Endothelial cell (in vitro differentiated cells): ENCODE results near the gene LENG9. TPM values are rescaled to one million over a fixed set of nuclear protein-coding genes. Genes with fewer than 3 reads are reported as not detected.

Experiments used
- DNase-seq: peaks from one replicate; pipeline ENCODE4 v3.0.0; 2021; ENCODE audit warnings: low spot score
- H3K27ac Mint-ChIP-seq: one replicate; pipeline ENCODE4 v1.8.0; 2021; ENCODE audit warnings: mixed read lengths, inconsistent platforms; ENCODE audit not compliant: unreplicated experiment
- H3K27me3 Mint-ChIP-seq: one replicate; pipeline ENCODE4 v1.8.0; 2021; ENCODE audit warnings: mild to moderate bottlenecking, moderate library complexity, mixed read lengths, inconsistent platforms; ENCODE audit not compliant: unreplicated experiment
- H3K36me3 Mint-ChIP-seq: one replicate; pipeline ENCODE4 v1.8.0; 2021; ENCODE audit warnings: mild to moderate bottlenecking, low read depth, mixed read lengths, inconsistent platforms; ENCODE audit not compliant: unreplicated experiment
- H3K4me1 Mint-ChIP-seq: one replicate; pipeline ENCODE4 v1.8.0; 2021; ENCODE audit warnings: mild to moderate bottlenecking, mixed read lengths, inconsistent platforms; ENCODE audit not compliant: unreplicated experiment
- H3K4me3 Mint-ChIP-seq: one replicate; pipeline ENCODE4 v1.8.0; 2021; ENCODE audit warnings: mild to moderate bottlenecking, mixed read lengths, inconsistent platforms; ENCODE audit not compliant: unreplicated experiment
- H3K9me3 Mint-ChIP-seq: one replicate; pipeline ENCODE4 v1.8.0; 2021; ENCODE audit warnings: mixed read lengths, inconsistent platforms; ENCODE audit not compliant: unreplicated experiment
- total RNA-seq: library from RNA; stranded (reverse); fragmentation: NEBNext Ultra II Directional; extraction: Animal tissue kit (Norgen Biotek cat#: 25700); gene quantifications from one replicate; pipeline ENCODE4 v1.2.1, GENCODE V29; 2021; ENCODE audit not compliant: unreplicated experiment
- TF ChIP-seq, protein P1 (sequence below): fragments of 200-600 bp; sonication (generic); IDR thresholded peaks from one replicate; pipeline ENCODE4 v1.5.0; 2021; ENCODE audit warnings: antibody characterized with exemption; ENCODE audit not compliant: unreplicated experiment

The LENG9 gene
- total RNA-seq, 1 donor from 2014 or later, result 3.4 TPM

DNA sequence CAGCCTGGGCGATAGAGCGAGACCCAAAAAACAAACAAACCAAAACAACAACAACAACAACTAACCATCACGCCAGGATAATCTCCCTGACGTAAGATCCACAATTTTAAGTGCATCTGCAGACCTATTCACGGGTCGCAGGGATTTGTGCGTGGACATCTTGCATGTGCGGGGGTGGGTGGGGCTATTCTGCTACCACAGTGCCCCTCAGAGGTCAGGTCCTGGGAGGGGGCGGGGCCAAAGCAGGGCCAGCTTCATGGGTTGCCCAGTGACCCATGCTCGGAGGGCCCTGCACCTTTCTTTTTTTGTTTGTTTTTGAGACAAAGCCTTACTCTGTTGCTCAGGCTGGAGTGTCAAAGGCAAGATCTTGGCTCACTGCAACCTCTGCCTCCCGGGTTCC is 12.1 kb upstream of the LENG9 start:
- Mint-ChIP-seq H3K36me3 (no peaks in the 10 kb centered on the region), H3K27me3 (peaks cover 3% of the 10 kb centered on the region), H3K4me1 (peaks cover 6% of the 10 kb centered on the region), H3K9me3 (no peaks in the 10 kb centered on the region), H3K27ac (no peak overlapping the region), H3K4me3 (no peak overlapping the region)
- DNase-seq, result no peak
- TF ChIP-seq, protein P1, sequence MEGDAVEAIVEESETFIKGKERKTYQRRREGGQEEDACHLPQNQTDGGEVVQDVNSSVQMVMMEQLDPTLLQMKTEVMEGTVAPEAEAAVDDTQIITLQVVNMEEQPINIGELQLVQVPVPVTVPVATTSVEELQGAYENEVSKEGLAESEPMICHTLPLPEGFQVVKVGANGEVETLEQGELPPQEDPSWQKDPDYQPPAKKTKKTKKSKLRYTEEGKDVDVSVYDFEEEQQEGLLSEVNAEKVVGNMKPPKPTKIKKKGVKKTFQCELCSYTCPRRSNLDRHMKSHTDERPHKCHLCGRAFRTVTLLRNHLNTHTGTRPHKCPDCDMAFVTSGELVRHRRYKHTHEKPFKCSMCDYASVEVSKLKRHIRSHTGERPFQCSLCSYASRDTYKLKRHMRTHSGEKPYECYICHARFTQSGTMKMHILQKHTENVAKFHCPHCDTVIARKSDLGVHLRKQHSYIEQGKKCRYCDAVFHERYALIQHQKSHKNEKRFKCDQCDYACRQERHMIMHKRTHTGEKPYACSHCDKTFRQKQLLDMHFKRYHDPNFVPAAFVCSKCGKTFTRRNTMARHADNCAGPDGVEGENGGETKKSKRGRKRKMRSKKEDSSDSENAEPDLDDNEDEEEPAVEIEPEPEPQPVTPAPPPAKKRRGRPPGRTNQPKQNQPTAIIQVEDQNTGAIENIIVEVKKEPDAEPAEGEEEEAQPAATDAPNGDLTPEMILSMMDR, result no peak

DNA sequence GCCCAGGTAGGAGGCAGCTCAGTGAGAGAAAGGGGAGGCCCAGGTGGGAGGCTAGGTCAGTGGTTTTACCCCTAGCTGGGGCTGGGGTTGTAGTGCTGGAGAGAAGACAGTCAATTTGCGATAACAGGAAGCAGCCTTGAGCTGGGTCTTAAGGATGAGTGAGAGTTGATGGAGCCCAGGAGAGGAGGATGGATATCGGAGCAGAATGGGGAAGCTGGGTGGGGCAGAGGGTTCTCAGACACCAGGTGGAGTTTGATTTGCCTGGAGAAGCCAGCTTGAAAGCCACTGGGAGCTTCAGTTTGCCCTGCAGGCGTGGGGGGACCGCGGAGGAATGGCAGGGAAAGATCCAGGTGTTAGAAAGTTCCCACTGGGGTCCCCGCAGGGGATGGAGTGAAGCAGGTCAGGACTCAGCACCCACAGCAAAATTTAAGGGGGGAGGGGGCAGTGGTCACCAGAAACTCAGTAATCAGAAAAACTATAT is 10.4 kb upstream of the LENG9 start:
- no peak for DNase-seq
- H3K4me3 Mint-ChIP-seq, result no peak overlapping the region
- H3K36me3 Mint-ChIP-seq, result no peaks in the 10 kb centered on the region
- H3K27me3 Mint-ChIP-seq, result peaks cover 7% of the 10 kb centered on the region
- H3K4me1 Mint-ChIP-seq, result peaks cover 14% of the 10 kb centered on the region
- TF ChIP-seq, protein P1, result no peak
- H3K27ac Mint-ChIP-seq, result no peak overlapping the region
- H3K9me3 Mint-ChIP-seq, result no peaks in the 10 kb centered on the region

DNA sequence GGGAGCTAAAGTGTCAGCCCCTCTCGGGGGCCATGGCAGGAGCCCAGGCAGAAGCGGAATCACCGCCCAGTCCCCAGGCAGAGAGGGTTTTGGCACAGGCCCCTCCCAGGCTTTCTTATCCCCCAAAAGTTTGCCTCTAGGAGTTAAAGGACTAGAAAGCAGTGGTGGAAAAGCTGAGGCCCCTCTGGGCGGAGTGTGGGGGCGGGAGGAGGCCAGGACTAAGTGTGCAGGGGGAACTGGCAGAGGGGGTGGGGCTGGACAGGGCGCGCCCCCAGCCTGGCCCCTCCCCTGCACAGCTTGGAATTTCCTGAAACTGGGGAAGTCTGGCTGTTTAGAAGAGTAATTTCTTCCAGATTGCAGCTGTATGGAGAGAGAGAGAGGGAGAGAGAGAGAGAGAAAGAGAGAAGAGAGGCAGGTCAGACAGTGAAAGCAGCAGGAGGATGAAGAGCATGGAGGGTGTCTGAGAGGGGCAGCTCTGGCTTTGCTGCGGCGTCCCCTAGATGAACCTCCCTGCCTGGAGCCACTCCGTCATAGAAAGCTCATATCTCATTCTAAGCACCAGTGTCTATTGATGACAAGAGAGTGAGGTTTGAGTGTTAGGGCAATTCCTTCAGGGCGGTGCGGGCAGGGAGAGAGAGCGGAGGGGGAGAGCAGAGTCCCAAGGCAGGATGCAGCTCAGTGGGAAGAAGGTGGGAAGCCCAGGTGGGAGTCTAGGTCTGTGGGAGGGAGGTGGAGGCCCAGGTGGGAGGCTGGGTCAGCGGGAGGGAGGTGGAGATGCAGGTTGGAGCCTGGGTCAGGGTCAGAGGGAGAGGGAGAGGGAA is 9.7 kb upstream of the LENG9 start, which contains the start of gene CDC42EP5:
Gene CDC42EP5 (minus strand): TSS at position 226 of the 821 bp plus-strand sequence. CDS start 7,749 bp downstream, outside the sequence.
- peak within 1 kb of the TSS; percentile 78 for H3K4me3 Mint-ChIP-seq
- TF ChIP-seq, protein P1, result no peak
- no peak within 1 kb of the TSS for H3K27ac Mint-ChIP-seq
- no peaks in the 10 kb centered on the region for H3K36me3 Mint-ChIP-seq
- peak; percentile 40 for DNase-seq
- H3K9me3 Mint-ChIP-seq, result no peaks in the 10 kb centered on the region
- peaks cover 14% of the 10 kb centered on the region for H3K4me1 Mint-ChIP-seq
- peaks cover 9% of the 10 kb centered on the region for H3K27me3 Mint-ChIP-seq

DNA sequence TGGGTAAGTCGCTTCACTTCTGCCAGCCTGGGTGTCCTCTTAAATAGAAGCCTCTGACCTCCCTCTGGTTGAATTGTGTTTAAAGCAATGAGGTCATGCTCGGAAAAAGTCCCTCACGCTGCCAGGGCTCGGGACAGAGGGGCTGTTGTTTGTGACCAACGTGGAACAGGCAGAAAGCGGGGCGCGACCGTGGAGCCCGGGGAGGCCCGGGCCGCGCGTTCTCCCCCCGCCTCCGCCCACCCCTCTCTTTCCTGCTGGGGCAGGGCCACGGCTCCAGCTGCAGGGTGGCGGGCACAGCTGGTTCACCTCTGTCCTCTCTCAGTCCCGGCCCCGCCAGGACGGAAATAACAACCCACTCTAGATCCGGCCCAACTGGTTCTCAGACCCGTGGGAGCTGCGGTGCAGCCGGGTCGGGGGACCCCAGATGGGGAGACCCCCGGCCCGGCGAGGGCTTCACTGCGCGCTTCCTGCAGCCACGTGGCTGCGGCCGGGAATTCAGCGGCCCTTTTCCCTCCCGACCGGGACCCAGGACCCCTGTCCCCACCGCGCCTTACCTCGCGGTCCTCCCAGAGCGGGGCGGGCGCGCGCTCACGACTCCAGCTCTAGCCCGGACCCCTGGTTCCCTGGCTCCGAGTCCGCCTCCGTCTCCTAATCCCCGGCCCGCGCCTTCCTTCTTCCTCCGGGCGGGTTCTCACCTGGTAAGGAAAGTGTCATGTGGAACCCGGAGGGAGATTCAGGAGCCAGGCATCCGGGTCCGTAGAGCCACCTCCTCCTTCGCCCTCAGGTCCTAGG is 7.6 kb upstream of the LENG9 start:
- H3K9me3 Mint-ChIP-seq, result no peaks in the 10 kb centered on the region
- H3K4me3 Mint-ChIP-seq, result peak overlapping the region; percentile 57
- TF ChIP-seq, protein P1, result no peak
- peaks cover 11% of the 10 kb centered on the region for H3K27me3 Mint-ChIP-seq
- DNase-seq, result no peak
- no peaks in the 10 kb centered on the region for H3K36me3 Mint-ChIP-seq
- H3K27ac Mint-ChIP-seq, result peak overlapping the region; percentile 81
- peaks cover 14% of the 10 kb centered on the region for H3K4me1 Mint-ChIP-seq
